ENCODE results near the gene SSC5D.

The SSC5D gene

GRCh38 chr19:55482156-55482961 is 5.9 kb upstream of the SSC5D start:
- TF ChIP-seq CTCF (IDR thresholded peaks at IDR 0.05; ENCODE audit: extremely low read depth, missing control alignments) = no peak

GRCh38 chr19:55482967-55483705 is 5.1 kb upstream of the SSC5D start:
- DNase-seq (ENCODE audit: low spot score) = no peak
- TF ChIP-seq CTCF (IDR thresholded peaks at IDR 0.05; ENCODE audit: extremely low read depth, missing control alignments) = no peak

More at GRCh38 chr19:55482156-55482961, 5.9 kb upstream of the SSC5D start:
- no peak for DNase-seq (ENCODE audit: low spot score)

- no peak for TF ChIP-seq CTCF (IDR thresholded peaks at IDR 0.05; ENCODE audit: extremely low read depth, missing control alignments)
- peak; percentile 43 for DNase-seq (ENCODE audit: low spot score)
These were observed 4.3 kb upstream of the SSC5D start for GRCh38 chr19:55483706-55484592.

GRCh38 chr19:55484593-55485438 is 3.4 kb upstream of the SSC5D start, which contains the start of gene NAT14:
TSS of gene NAT14 (plus strand) at chr19:55485188. CDS start at chr19:55485709, 521 bp downstream.
- peak; percentile 96 for DNase-seq (ENCODE audit: low spot score)
- no peak for TF ChIP-seq CTCF (IDR thresholded peaks at IDR 0.05; ENCODE audit: extremely low read depth, missing control alignments)

- DNase-seq (ENCODE audit: low spot score) = peak; percentile 42
- no peak for TF ChIP-seq CTCF (IDR thresholded peaks at IDR 0.05; ENCODE audit: extremely low read depth, missing control alignments)
These were observed 2.7 kb upstream of the SSC5D start for GRCh38 chr19:55485439-55486011.

Data from GM20000 (cell line).